Spleen (tissue), 11 donors: ENCODE results near the gene FADS1. TPM values are rescaled to one million over a fixed set of nuclear protein-coding genes. Genes with fewer than 3 reads are reported as not detected.

Experiments used
- DNase-seq: peaks from one replicate; pipeline ENCODE4 v3.0.0-alpha.2; 2020
- H3K27ac ChIP-seq, 8 donors: fragments of 200-600 bp; sonication (generic) in 7 of 8; 1 replicate in 4 of 8; 2 replicates in 4 of 8; pipeline versions ENCODE4 v1.5.0 to v1.8.0; 2016 to 2021; ENCODE audit warnings: inconsistent platforms in 4 of 8, mild to moderate bottlenecking in 4 of 8, moderate library complexity in 1 of 8
- H3K27me3 ChIP-seq, 7 donors: fragments of 200-600 bp; sonication (generic) in 6 of 7; replicated peaks in 1 of 7; 1 replicate in 4 of 7; 2 replicates in 3 of 7; pipeline versions ENCODE4 v1.5.0 to v1.8.0; 2016 to 2021; ENCODE audit warnings: inconsistent platforms in 3 of 7, mild to moderate bottlenecking in 1 of 7
- H3K36me3 ChIP-seq, 6 donors: fragments of 200-600 bp; sonication (generic) in 5 of 6; 1 replicate in 4 of 6; 2 replicates in 2 of 6; pipeline versions ENCODE4 v1.5.0 to v1.8.0; 2016 to 2021; ENCODE audit warnings: inconsistent platforms in 2 of 6
- H3K4me1 ChIP-seq, 6 donors: fragments of 200-600 bp; sonication (generic) in 5 of 6; 1 replicate in 3 of 6; 2 replicates in 3 of 6; pipeline versions ENCODE4 v1.5.0 to v1.8.0; 2016 to 2021; ENCODE audit warnings: inconsistent platforms in 3 of 6
- H3K4me3 ChIP-seq, 8 donors: fragments of 200-600 bp; sonication (generic) in 7 of 8; 1 replicate in 4 of 8; 2 replicates in 4 of 8; pipeline versions ENCODE4 v1.5.0 to v1.8.0; 2016 to 2021; ENCODE audit warnings: inconsistent platforms in 4 of 8, mild to moderate bottlenecking in 4 of 8, moderate library complexity in 2 of 8
- H3K9me3 ChIP-seq, 8 donors: fragments of 200-600 bp; sonication (generic) in 7 of 8; 1 replicate in 4 of 8; 2 replicates in 4 of 8; pipeline versions ENCODE4 v1.5.0 to v1.8.0; 2016 to 2021; ENCODE audit warnings: inconsistent platforms in 4 of 8
- CTCF ChIP-seq, 11 experiments: fragments of 200-600 bp in 7 of 11; fragments of 450-650 bp in 4 of 11; sonication (generic) in 4 of 11; IDR thresholded peaks in 8 of 11; conservative IDR thresholded peaks in 3 of 11; 1 replicate in 7 of 11; 2 replicates in 4 of 11; pipeline versions ENCODE4 v1.4.0 to v1.8.0; 2016 to 2021; ENCODE audit warnings: antibody characterized with exemption in 11 of 11, inconsistent platforms in 4 of 11, mild to moderate bottlenecking in 1 of 11
- POLR2A ChIP-seq, 3 donors: fragments of 450-650 bp; IDR thresholded peaks; one replicate each; pipeline ENCODE4 v1.5.1; 2017; ENCODE audit warnings: antibody characterized with exemption in 3 of 3, mild to moderate bottlenecking in 1 of 3
- POLR2AphosphoS5 ChIP-seq, 3 donors: sonication (generic); formaldehyde crosslinking; IDR thresholded peaks; one replicate each; pipeline ENCODE4 v1.5.1; 2017; ENCODE audit warnings: antibody characterized with exemption in 3 of 3
- WGBS, 5 donors: extraction: QIAGEN DNeasy Blood & Tissue Kit in 3 of 5; methylation state at CpG; one replicate each; pipeline versions ENCODE4 v1.1.5 to v1.1.7; 2013 to 2018; 5-methylcytosine and 5-hydroxymethylcytosine counted together
- intact Hi-C: fragments of 100-400 bp; cut with DNase I; formaldehyde crosslinking; loops from one replicate; pipeline ENCODE4 v1.15.0; 2023; ENCODE audit warnings: low total_unique reads
- polyA plus RNA-seq, 3 donors: library from polyadenylated mRNA; stranded (reverse); fragments of 200-250 nt; gene quantifications; one replicate each; pipeline ENCODE4 v1.2.1, GENCODE V29; 2013
- total RNA-seq, 7 donors: library from RNA; depleted of rRNA in 3 of 7; stranded (reverse); fragments of >200 nt in 3 of 7; fragmentation: NEBNext Ultra II Directional in 4 of 7; extraction: Animal tissue kit (Norgen Biotek cat#: 25700) in 4 of 7; gene quantifications; one replicate each; pipeline versions ENCODE4 v1.1.0 to v1.2.1, GENCODE V29; 2016 to 2021
- donor health status: healthy with polysubstance abuse.
- donor health status: DM: no; HTN: no; CAD: no; lungs with moderate emphysema.
- donor health status: DM: no; HTN: no; CAD: no.
- donor health status: Bipolar disorder and iron deficiency.
- donor health status: healthy.
- donor health status: DM: no; HTN: no; CAD: no.
- donor health status: DM: yes; HTN: yes; CAD: no.

Gene FADS1
- total and polyA plus RNA-seq, 10 donors, result 2.2 to 25.6 (median 10.4) TPM

DNA sequence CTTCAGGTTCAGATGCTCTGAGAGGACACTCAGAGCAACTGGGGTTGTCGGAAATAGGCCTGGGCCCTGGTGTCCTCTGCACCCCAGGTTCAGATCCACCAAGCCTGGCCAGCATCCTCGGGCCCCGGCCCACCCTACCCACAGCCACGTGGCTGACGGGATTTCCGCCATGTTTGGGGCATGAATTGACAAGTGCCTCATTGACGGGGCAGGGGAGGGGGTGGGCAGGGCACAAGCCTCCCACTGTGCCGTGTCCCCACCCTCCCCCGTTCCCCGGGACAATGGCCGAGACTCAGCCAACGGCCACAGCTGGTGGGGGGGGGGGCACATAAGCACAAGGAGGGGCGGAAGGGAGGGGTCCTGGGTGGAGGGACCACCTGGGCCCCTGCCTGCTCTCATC lies 55.9 kb downstream of the FADS1 start:
- intact Hi-C loops, result no loop called here
- no peak overlapping the region for H3K27ac ChIP-seq
- peaks cover 0 to 9% (median 4%) of the 10 kb centered on the region in 6 donors for H3K4me1 ChIP-seq
- no peaks in the 10 kb centered on the region for H3K9me3 ChIP-seq
- WGBS, 5 donors, result 78 to 83% (median 82%) methylated on average over 10 to 13 of the region's 13 CpGs
- DNase-seq, result no peak
- TF ChIP-seq POLR2A (IDR thresholded peaks at IDR 0.05), result no peak
- TF ChIP-seq CTCF (IDR thresholded peaks at IDR 0.05 in 8 of 11, conservative IDR thresholded peaks at IDR 0.05 in 3 of 11), result no peak
- TF ChIP-seq POLR2AphosphoS5 (IDR thresholded peaks at IDR 0.05), result no peak
- H3K27me3 ChIP-seq, result peaks cover 0 to 43% (median 0%) of the 10 kb centered on the region in 7 donors
- no peaks in the 10 kb centered on the region for H3K36me3 ChIP-seq
- no peak overlapping the region for H3K4me3 ChIP-seq

GRCh38 chr11:61757213-61757862 lies 59.5 kb downstream of the FADS1 start:
- intact Hi-C loops, result no loop called here
- Histone ChIP-seq H3K4me1 (peaks cover 0 to 17% (median 9%) of the 10 kb centered on the region in 6 donors), H3K27ac (no peak overlapping the region), H3K9me3 (no peaks in the 10 kb centered on the region), H3K36me3 (no peaks in the 10 kb centered on the region), H3K27me3 (peaks cover 0 to 35% (median 8%) of the 10 kb centered on the region in 7 donors), H3K4me3 (no peak overlapping the region)
- WGBS, 5 donors, result 84 to 92% (median 91%) methylated on average over 13 to 15 of the region's 15 CpGs
- TF ChIP-seq POLR2A (IDR thresholded peaks at IDR 0.05), result no peak
- TF ChIP-seq POLR2AphosphoS5 (IDR thresholded peaks at IDR 0.05), result no peak
- no peak for TF ChIP-seq CTCF (IDR thresholded peaks at IDR 0.05 in 8 of 11, conservative IDR thresholded peaks at IDR 0.05 in 3 of 11)
- no peak for DNase-seq

- H3K36me3 ChIP-seq, result no peaks in the 10 kb centered on the region
- TF ChIP-seq CTCF (IDR thresholded peaks at IDR 0.05 in 8 of 11, conservative IDR thresholded peaks at IDR 0.05 in 3 of 11), result no peak
- no peak for TF ChIP-seq POLR2AphosphoS5 (IDR thresholded peaks at IDR 0.05)
- 58 to 80% (median 65%) methylated on average over 8 to 9 of the region's 9 CpGs for WGBS, 5 donors
- H3K9me3 ChIP-seq, result no peaks in the 10 kb centered on the region
- no peak overlapping the region for H3K4me3 ChIP-seq
- peaks cover 0 to 22% (median 14%) of the 10 kb centered on the region in 6 donors for H3K4me1 ChIP-seq
- intact Hi-C loops, result no loop called here
- no peak for DNase-seq
- no peak overlapping the region for H3K27ac ChIP-seq
- peaks cover 0 to 35% (median 13%) of the 10 kb centered on the region in 7 donors for H3K27me3 ChIP-seq
Measured at GRCh38 chr11:61756452-61757212, 60.2 kb downstream of the FADS1 start.

- no peak for TF ChIP-seq CTCF (IDR thresholded peaks at IDR 0.05 in 8 of 11, conservative IDR thresholded peaks at IDR 0.05 in 3 of 11)
- no peak for TF ChIP-seq POLR2AphosphoS5 (IDR thresholded peaks at IDR 0.05)
- TF ChIP-seq POLR2A (IDR thresholded peaks at IDR 0.05), result no peak
- no peaks in the 10 kb centered on the region for H3K36me3 ChIP-seq
- no peak overlapping the region for H3K4me3 ChIP-seq
- peaks cover 0 to 35% (median 14%) of the 10 kb centered on the region in 7 donors for H3K27me3 ChIP-seq
- 62 to 93% (median 81%) methylated on average over 2 to 4 of the region's 4 CpGs for WGBS, 5 donors
- H3K4me1 ChIP-seq, result peaks cover 0 to 22% (median 14%) of the 10 kb centered on the region in 6 donors
- intact Hi-C loops, result no loop called here
- no peak for DNase-seq
- H3K27ac ChIP-seq, result no peak overlapping the region
- H3K9me3 ChIP-seq, result no peaks in the 10 kb centered on the region
Measured at GRCh38 chr11:61756147-61756451, 60.7 kb downstream of the FADS1 start.
